WTC11 (cell line): ENCODE data around the gene CDK8. TPM values are rescaled to one million over a fixed set of nuclear protein-coding genes. Genes with fewer than 3 reads are reported as not detected.

Experiments
- ATAC-seq: fragments of 200-7000 bp; cut with Tn5 transposase; 2 replicates; pipeline ENCODE4 v1.10.0; 2021; ENCODE audit warnings: mild to moderate bottlenecking, moderate library complexity
- CTCF ChIA-PET: fragments of 300-600 bp; sonication (Branson Sonifier 250); formaldehyde crosslinking; loops from one replicate; lab custom pipeline; 2021; ENCODE audit warnings: antibody characterized with exemption; lab: Charles Lee
- POLR2A ChIA-PET: fragments of 350-600 bp; sonication (Branson Sonifier 250); formaldehyde crosslinking; loops from one replicate; lab custom pipeline; 2021; ENCODE audit warnings: antibody characterized with exemption; lab: Charles Lee
- DNase-seq: peaks from one replicate; pipeline ENCODE4 v3.0.0; 2021; ENCODE audit warnings: low spot score
- H3K27ac Mint-ChIP-seq: 2 replicates; pipeline ENCODE4 v1.8.0; 2021; ENCODE audit warnings: mixed read lengths
- H3K27me3 Mint-ChIP-seq: 2 replicates; pipeline ENCODE4 v1.8.0; 2021; ENCODE audit warnings: low read depth, mild to moderate bottlenecking, moderate library complexity, mixed read lengths
- H3K36me3 Mint-ChIP-seq: 2 replicates; pipeline ENCODE4 v1.8.0; 2021; ENCODE audit warnings: mixed read lengths
- H3K4me1 Mint-ChIP-seq: 2 replicates; pipeline ENCODE4 v1.8.0; 2022; ENCODE audit warnings: mixed read lengths
- H3K4me3 Mint-ChIP-seq: 2 replicates; pipeline ENCODE4 v1.8.0; 2021; ENCODE audit warnings: mild to moderate bottlenecking, moderate library complexity, mixed read lengths
- H3K9me3 Mint-ChIP-seq: 2 replicates; pipeline ENCODE4 v1.8.0; 2021; ENCODE audit warnings: mixed read lengths
- CREM ChIP-seq: sonication (generic); formaldehyde crosslinking; IDR thresholded peaks from 2 replicates; pipeline ENCODE4 v1.8.1; 2022; ENCODE audit warnings: mild to moderate bottlenecking, missing genetic modification reagents, moderate library complexity
- E2F1 ChIP-seq: sonication (generic); formaldehyde crosslinking; IDR thresholded peaks from 2 replicates; pipeline ENCODE4 v1.8.0; 2022; ENCODE audit warnings: mild to moderate bottlenecking, missing genetic modification reagents
- GABPB1 ChIP-seq: sonication (generic); formaldehyde crosslinking; IDR thresholded peaks from 2 replicates; pipeline ENCODE4 v1.8.1; 2023; ENCODE audit warnings: mild to moderate bottlenecking, missing genetic modification reagents
- GTF2I ChIP-seq: fragments of 250-450 bp; sonication (Bioruptor Pico); conservative IDR thresholded peaks from 2 replicates; pipeline ENCODE4 v1.4.0; 2021; ENCODE audit warnings: mild to moderate bottlenecking
- IRF1 ChIP-seq: sonication (generic); formaldehyde crosslinking; IDR thresholded peaks from 2 replicates; pipeline ENCODE4 v1.8.0; 2023; ENCODE audit warnings: missing genetic modification reagents
- IRF2 ChIP-seq: sonication (generic); formaldehyde crosslinking; IDR thresholded peaks from 2 replicates; pipeline ENCODE4 v1.8.0; 2022; ENCODE audit warnings: low read depth, missing genetic modification reagents, borderline replicate concordance
- MAX ChIP-seq: sonication (generic); formaldehyde crosslinking; IDR thresholded peaks from 2 replicates; pipeline ENCODE4 v1.8.0; 2022; ENCODE audit warnings: mild to moderate bottlenecking, missing genetic modification reagents
- MYBL2 ChIP-seq: sonication (generic); formaldehyde crosslinking; IDR thresholded peaks from 2 replicates; pipeline ENCODE4 v1.8.1; 2023; ENCODE audit warnings: mild to moderate bottlenecking, moderate library complexity, missing genetic modification reagents
- NFE2L1 ChIP-seq: sonication (generic); formaldehyde crosslinking; IDR thresholded peaks from 2 replicates; pipeline ENCODE4 v1.8.1; 2023; ENCODE audit warnings: missing genetic modification reagents
- OVOL2 ChIP-seq: fragments of 250-450 bp; sonication (Bioruptor Pico); IDR thresholded peaks from 2 replicates; pipeline ENCODE4 v1.9.0; 2021; ENCODE audit warnings: mild to moderate bottlenecking, borderline replicate concordance
- PREB ChIP-seq: sonication (generic); formaldehyde crosslinking; IDR thresholded peaks from 2 replicates; pipeline ENCODE4 v1.8.1; 2022; ENCODE audit warnings: mild to moderate bottlenecking, missing genetic modification reagents, moderate library complexity, borderline replicate concordance
- RORB ChIP-seq: fragments of 250-450 bp; sonication (Bioruptor Pico); IDR thresholded peaks from 2 replicates; pipeline ENCODE4 v1.9.0; 2021; ENCODE audit warnings: mild to moderate bottlenecking
- SMAD3 ChIP-seq: sonication (generic); formaldehyde crosslinking; IDR thresholded peaks from 2 replicates; pipeline ENCODE4 v1.8.0; 2022; ENCODE audit warnings: missing genetic modification reagents, mild to moderate bottlenecking, borderline replicate concordance
- SP1 ChIP-seq: sonication (generic); formaldehyde crosslinking; conservative IDR thresholded peaks from 2 replicates; pipeline ENCODE4 v1.8.1; 2022; ENCODE audit warnings: missing genetic modification reagents
- TEAD1 ChIP-seq: sonication (generic); formaldehyde crosslinking; IDR thresholded peaks from 2 replicates; pipeline ENCODE4 v1.8.0; 2022; ENCODE audit warnings: mild to moderate bottlenecking, missing genetic modification reagents
- TEAD4 ChIP-seq: sonication (generic); formaldehyde crosslinking; IDR thresholded peaks from 2 replicates; pipeline ENCODE4 v1.8.0; 2022; ENCODE audit warnings: mild to moderate bottlenecking, missing genetic modification reagents
- TP53 ChIP-seq: sonication (generic); formaldehyde crosslinking; IDR thresholded peaks from 2 replicates; pipeline ENCODE4 v1.8.1; 2023; ENCODE audit warnings: mild to moderate bottlenecking, missing genetic modification reagents
- ZBTB21 ChIP-seq: sonication (generic); formaldehyde crosslinking; IDR thresholded peaks from 2 replicates; pipeline ENCODE4 v1.8.1; 2023; ENCODE audit warnings: mild to moderate bottlenecking, missing genetic modification reagents, borderline replicate concordance
- ZMAT4 ChIP-seq: fragments of 250-450 bp; sonication (Bioruptor Pico); IDR thresholded peaks from 2 replicates; pipeline ENCODE4 v1.9.0; 2021; ENCODE audit warnings: mild to moderate bottlenecking
- ZNF121 ChIP-seq: sonication (generic); formaldehyde crosslinking; IDR thresholded peaks from 2 replicates; pipeline ENCODE4 v1.8.0; 2023; ENCODE audit warnings: missing genetic modification reagents
- ZNF219 ChIP-seq: sonication (generic); formaldehyde crosslinking; IDR thresholded peaks from 2 replicates; pipeline ENCODE4 v1.8.0; 2023; ENCODE audit warnings: missing genetic modification reagents, mild to moderate bottlenecking, borderline replicate concordance
- ZNF671 ChIP-seq: fragments of 250-450 bp; sonication (Bioruptor Pico); IDR thresholded peaks from 2 replicates; pipeline ENCODE4 v1.8.0; 2021; ENCODE audit warnings: mild to moderate bottlenecking
- total RNA-seq: library from RNA; stranded (reverse); gene quantifications from 3 replicates; pipeline ENCODE4 v1.2.3, GENCODE V29; 2021
- TF ChIP-seq, protein P1 (sequence below): fragments of 250-450 bp; sonication (Bioruptor Pico); IDR thresholded peaks from 2 replicates; pipeline ENCODE4 v2.1.2; 2022; ENCODE audit warnings: mild to moderate bottlenecking, moderate library complexity
- TF ChIP-seq, protein P2 (sequence below): sonication (generic); formaldehyde crosslinking; IDR thresholded peaks from 2 replicates; pipeline ENCODE4 v1.8.1; 2023; ENCODE audit warnings: mild to moderate bottlenecking, missing genetic modification reagents
- TF ChIP-seq, protein P3 (sequence below): sonication (generic); formaldehyde crosslinking; IDR thresholded peaks from 2 replicates; pipeline ENCODE4 v1.8.0; 2022; ENCODE audit warnings: mild to moderate bottlenecking, missing genetic modification reagents
- TF ChIP-seq, protein P4 (sequence below): sonication (generic); formaldehyde crosslinking; conservative IDR thresholded peaks from 2 replicates; pipeline ENCODE4 v1.8.1; 2022; ENCODE audit warnings: mild to moderate bottlenecking, missing genetic modification reagents
- TF ChIP-seq, protein P5 (sequence below): sonication (generic); formaldehyde crosslinking; IDR thresholded peaks from 2 replicates; pipeline ENCODE4 v1.8.1; 2022; ENCODE audit warnings: low read depth, missing genetic modification reagents, borderline replicate concordance
- TF ChIP-seq, protein P6 (sequence below): sonication (generic); formaldehyde crosslinking; IDR thresholded peaks from 2 replicates; pipeline ENCODE4 v1.8.1; 2023; ENCODE audit warnings: mild to moderate bottlenecking, missing genetic modification reagents, moderate library complexity

The CDK8 gene
- total RNA-seq, 1 experiment from 2014 or later, result 21.4 TPM

- Mint-ChIP-seq H3K4me1 (peaks cover 17% of the 10 kb centered on the region), H3K27me3 (peaks cover 17% of the 10 kb centered on the region), H3K9me3 (no peaks in the 10 kb centered on the region), H3K4me3 (peak overlapping the region; percentile 97), H3K27ac (peak overlapping the region; percentile 96), H3K36me3 (peaks cover 18% of the 10 kb centered on the region)
- CTCF ChIA-PET, result interaction anchor here (1.0 to 1.6 kb wide), 2 partner anchors 37 to 476 kb away, joined by 8 to 13 read pairs; no protein-coding TSS in a partner anchor
- POLR2A ChIA-PET, result no interaction called here
- no peak for DNase-seq
- peak; percentile 9; the same call in 1 of the 2 replicates for ATAC-seq
- TF ChIP-seq ZMAT4 (CRISPR knock-in tag) (no peak), MYBL2 (CRISPR knock-in tag) (no peak), IRF2 (CRISPR knock-in tag) (no peak), MAX (CRISPR knock-in tag) (0 out of 2 replicates have a peak, but pooled peaks have one; percentile 8), ZBTB21 (CRISPR knock-in tag) (no peak), ZNF121 (CRISPR knock-in tag) (peak; percentile 67; the same call in 1 of the 2 replicates), ZNF219 (CRISPR knock-in tag) (no peak), OVOL2 (CRISPR knock-in tag) (no peak), E2F1 (CRISPR knock-in tag) (no peak), SP1 (peak; percentile 8; the same call in 1 of the 2 replicates), PREB (CRISPR knock-in tag) (no peak), TEAD4 (no peak), GTF2I (CRISPR knock-in tag) (0 out of 2 replicates have a peak, but pooled peaks have one; percentile 13), IRF1 (0 out of 2 replicates have a peak, but pooled peaks have one; percentile 8), NFE2L1 (CRISPR knock-in tag) (no peak), SMAD3 (CRISPR knock-in tag) (no peak), RORB (no peak), ZNF671 (CRISPR knock-in tag) (no peak), CREM (CRISPR knock-in tag) (no peak), TEAD1 (CRISPR knock-in tag) (no peak), TP53 (CRISPR knock-in tag) (no peak), GABPB1 (CRISPR knock-in tag) (no peak)
- TF ChIP-seq, protein P1, sequence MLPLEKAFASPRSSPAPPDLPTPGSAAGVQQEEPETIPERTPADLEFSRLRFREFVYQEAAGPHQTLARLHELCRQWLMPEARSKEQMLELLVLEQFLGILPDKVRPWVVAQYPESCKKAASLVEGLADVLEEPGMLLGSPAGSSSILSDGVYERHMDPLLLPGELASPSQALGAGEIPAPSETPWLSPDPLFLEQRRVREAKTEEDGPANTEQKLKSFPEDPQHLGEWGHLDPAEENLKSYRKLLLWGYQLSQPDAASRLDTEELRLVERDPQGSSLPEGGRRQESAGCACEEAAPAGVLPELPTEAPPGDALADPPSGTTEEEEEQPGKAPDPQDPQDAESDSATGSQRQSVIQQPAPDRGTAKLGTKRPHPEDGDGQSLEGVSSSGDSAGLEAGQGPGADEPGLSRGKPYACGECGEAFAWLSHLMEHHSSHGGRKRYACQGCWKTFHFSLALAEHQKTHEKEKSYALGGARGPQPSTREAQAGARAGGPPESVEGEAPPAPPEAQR (CRISPR knock-in tag), result no peak
- TF ChIP-seq, protein P2, sequence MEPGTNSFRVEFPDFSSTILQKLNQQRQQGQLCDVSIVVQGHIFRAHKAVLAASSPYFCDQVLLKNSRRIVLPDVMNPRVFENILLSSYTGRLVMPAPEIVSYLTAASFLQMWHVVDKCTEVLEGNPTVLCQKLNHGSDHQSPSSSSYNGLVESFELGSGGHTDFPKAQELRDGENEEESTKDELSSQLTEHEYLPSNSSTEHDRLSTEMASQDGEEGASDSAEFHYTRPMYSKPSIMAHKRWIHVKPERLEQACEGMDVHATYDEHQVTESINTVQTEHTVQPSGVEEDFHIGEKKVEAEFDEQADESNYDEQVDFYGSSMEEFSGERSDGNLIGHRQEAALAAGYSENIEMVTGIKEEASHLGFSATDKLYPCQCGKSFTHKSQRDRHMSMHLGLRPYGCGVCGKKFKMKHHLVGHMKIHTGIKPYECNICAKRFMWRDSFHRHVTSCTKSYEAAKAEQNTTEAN (CRISPR knock-in tag), result no peak
- TF ChIP-seq, protein P3, sequence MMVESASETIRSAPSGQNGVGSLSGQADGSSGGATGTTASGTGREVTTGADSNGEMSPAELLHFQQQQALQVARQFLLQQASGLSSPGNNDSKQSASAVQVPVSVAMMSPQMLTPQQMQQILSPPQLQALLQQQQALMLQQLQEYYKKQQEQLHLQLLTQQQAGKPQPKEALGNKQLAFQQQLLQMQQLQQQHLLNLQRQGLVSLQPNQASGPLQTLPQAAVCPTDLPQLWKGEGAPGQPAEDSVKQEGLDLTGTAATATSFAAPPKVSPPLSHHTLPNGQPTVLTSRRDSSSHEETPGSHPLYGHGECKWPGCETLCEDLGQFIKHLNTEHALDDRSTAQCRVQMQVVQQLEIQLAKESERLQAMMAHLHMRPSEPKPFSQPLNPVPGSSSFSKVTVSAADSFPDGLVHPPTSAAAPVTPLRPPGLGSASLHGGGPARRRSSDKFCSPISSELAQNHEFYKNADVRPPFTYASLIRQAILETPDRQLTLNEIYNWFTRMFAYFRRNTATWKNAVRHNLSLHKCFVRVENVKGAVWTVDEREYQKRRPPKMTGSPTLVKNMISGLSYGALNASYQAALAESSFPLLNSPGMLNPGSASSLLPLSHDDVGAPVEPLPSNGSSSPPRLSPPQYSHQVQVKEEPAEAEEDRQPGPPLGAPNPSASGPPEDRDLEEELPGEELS, result no peak
- TF ChIP-seq, protein P4, sequence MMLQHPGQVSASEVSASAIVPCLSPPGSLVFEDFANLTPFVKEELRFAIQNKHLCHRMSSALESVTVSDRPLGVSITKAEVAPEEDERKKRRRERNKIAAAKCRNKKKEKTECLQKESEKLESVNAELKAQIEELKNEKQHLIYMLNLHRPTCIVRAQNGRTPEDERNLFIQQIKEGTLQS (CRISPR knock-in tag), result no peak
- TF ChIP-seq, protein P5, sequence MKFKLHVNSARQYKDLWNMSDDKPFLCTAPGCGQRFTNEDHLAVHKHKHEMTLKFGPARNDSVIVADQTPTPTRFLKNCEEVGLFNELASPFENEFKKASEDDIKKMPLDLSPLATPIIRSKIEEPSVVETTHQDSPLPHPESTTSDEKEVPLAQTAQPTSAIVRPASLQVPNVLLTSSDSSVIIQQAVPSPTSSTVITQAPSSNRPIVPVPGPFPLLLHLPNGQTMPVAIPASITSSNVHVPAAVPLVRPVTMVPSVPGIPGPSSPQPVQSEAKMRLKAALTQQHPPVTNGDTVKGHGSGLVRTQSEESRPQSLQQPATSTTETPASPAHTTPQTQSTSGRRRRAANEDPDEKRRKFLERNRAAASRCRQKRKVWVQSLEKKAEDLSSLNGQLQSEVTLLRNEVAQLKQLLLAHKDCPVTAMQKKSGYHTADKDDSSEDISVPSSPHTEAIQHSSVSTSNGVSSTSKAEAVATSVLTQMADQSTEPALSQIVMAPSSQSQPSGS (CRISPR knock-in tag), result no peak
- TF ChIP-seq, protein P6, sequence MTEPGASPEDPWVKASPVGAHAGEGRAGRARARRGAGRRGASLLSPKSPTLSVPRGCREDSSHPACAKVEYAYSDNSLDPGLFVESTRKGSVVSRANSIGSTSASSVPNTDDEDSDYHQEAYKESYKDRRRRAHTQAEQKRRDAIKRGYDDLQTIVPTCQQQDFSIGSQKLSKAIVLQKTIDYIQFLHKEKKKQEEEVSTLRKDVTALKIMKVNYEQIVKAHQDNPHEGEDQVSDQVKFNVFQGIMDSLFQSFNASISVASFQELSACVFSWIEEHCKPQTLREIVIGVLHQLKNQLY (CRISPR knock-in tag), result no peak
Observed at GRCh38 chr13:26222520-26223046, 31.3 kb upstream of the CDK8 start.
